ENCODE data around the gene PARVA. TPM values are rescaled to one million over a fixed set of nuclear protein-coding genes. Genes with fewer than 3 reads are reported as not detected.

The PARVA gene
- total RNA-seq, 1 donor from 2014 or later = 15.1 TPM

GRCh38 chr11:12439615-12440014 lies 62.2 kb downstream of the PARVA start:
- peaks cover 0 to 2% (median 0%) of the 10 kb centered on the region in 3 donors for H3K9me3 ChIP-seq (ENCODE audit: control insufficient read depth in 3 of 3, low read length in 3 of 3)
- no peak overlapping the region for H3K4me3 ChIP-seq (ENCODE audit: low read length in 3 of 3)
- peaks cover 3 to 4% (median 4%) of the 10 kb centered on the region in 3 donors for H3K4me1 ChIP-seq (ENCODE audit: control insufficient read depth in 3 of 3, insufficient read depth in 3 of 3, low read length in 3 of 3)
- H3K9ac ChIP-seq (ENCODE audit: low read depth in 1 of 3, low read length in 3 of 3) = no peak overlapping the region
- H3K36me3 ChIP-seq (ENCODE audit: control insufficient read depth in 3 of 3, insufficient read depth in 3 of 3, low read length in 3 of 3) = no peaks in the 10 kb centered on the region
- no peak overlapping the region for H3K27ac ChIP-seq (ENCODE audit: low read depth, low read length)
- no peaks in the 10 kb centered on the region for H3K27me3 ChIP-seq (ENCODE audit: control insufficient read depth in 3 of 3, insufficient read depth in 3 of 3, low read length in 3 of 3)

GRCh38 chr11:12440565-12440964 lies 63.2 kb downstream of the PARVA start:
- H3K4me3 ChIP-seq (ENCODE audit: low read length in 3 of 3) = no peak overlapping the region
- H3K9me3 ChIP-seq (ENCODE audit: control insufficient read depth in 3 of 3, low read length in 3 of 3) = peaks cover 0 to 2% (median 0%) of the 10 kb centered on the region in 3 donors
- no peaks in the 10 kb centered on the region for H3K36me3 ChIP-seq (ENCODE audit: control insufficient read depth in 3 of 3, insufficient read depth in 3 of 3, low read length in 3 of 3)
- H3K4me1 ChIP-seq (ENCODE audit: control insufficient read depth in 3 of 3, insufficient read depth in 3 of 3, low read length in 3 of 3) = peaks cover 0 to 4% (median 0%) of the 10 kb centered on the region in 3 donors
- no peak overlapping the region for H3K27ac ChIP-seq (ENCODE audit: low read depth, low read length)
- H3K9ac ChIP-seq (ENCODE audit: low read depth in 1 of 3, low read length in 3 of 3) = no peak overlapping the region
- H3K27me3 ChIP-seq (ENCODE audit: control insufficient read depth in 3 of 3, insufficient read depth in 3 of 3, low read length in 3 of 3) = no peaks in the 10 kb centered on the region

- H3K4me1 ChIP-seq (ENCODE audit: control insufficient read depth in 3 of 3, insufficient read depth in 3 of 3, low read length in 3 of 3) = peaks cover 0 to 4% (median 0%) of the 10 kb centered on the region in 3 donors
- H3K9me3 ChIP-seq (ENCODE audit: control insufficient read depth in 3 of 3, low read length in 3 of 3) = peaks cover 0 to 2% (median 0%) of the 10 kb centered on the region in 3 donors
- H3K36me3 ChIP-seq (ENCODE audit: control insufficient read depth in 3 of 3, insufficient read depth in 3 of 3, low read length in 3 of 3) = no peaks in the 10 kb centered on the region
- H3K27ac ChIP-seq (ENCODE audit: low read depth, low read length) = no peak overlapping the region
- H3K9ac ChIP-seq (ENCODE audit: low read depth in 1 of 3, low read length in 3 of 3) = no peak overlapping the region
- no peak overlapping the region for H3K4me3 ChIP-seq (ENCODE audit: low read length in 3 of 3)
- no peaks in the 10 kb centered on the region for H3K27me3 ChIP-seq (ENCODE audit: control insufficient read depth in 3 of 3, insufficient read depth in 3 of 3, low read length in 3 of 3)
Observed at GRCh38 chr11:12441231-12441861, 64.0 kb downstream of the PARVA start.

GRCh38 chr11:12444601-12445000 lies 67.2 kb downstream of the PARVA start:
- Histone ChIP-seq H3K9me3 (ENCODE audit: control insufficient read depth in 3 of 3, low read length in 3 of 3) (peaks cover 0 to 2% (median 0%) of the 10 kb centered on the region in 3 donors), H3K4me1 (ENCODE audit: control insufficient read depth in 3 of 3, insufficient read depth in 3 of 3, low read length in 3 of 3) (peaks cover 0 to 4% (median 2%) of the 10 kb centered on the region in 3 donors), H3K4me3 (ENCODE audit: low read length in 3 of 3) (no peak overlapping the region), H3K27me3 (ENCODE audit: control insufficient read depth in 3 of 3, insufficient read depth in 3 of 3, low read length in 3 of 3) (no peaks in the 10 kb centered on the region), H3K27ac (ENCODE audit: low read depth, low read length) (no peak overlapping the region), H3K36me3 (ENCODE audit: control insufficient read depth in 3 of 3, insufficient read depth in 3 of 3, low read length in 3 of 3) (no peaks in the 10 kb centered on the region), H3K9ac (ENCODE audit: low read depth in 1 of 3, low read length in 3 of 3) (no peak overlapping the region)

GRCh38 chr11:12445001-12445400 lies 67.6 kb downstream of the PARVA start:
- H3K27me3 ChIP-seq (ENCODE audit: control insufficient read depth in 3 of 3, insufficient read depth in 3 of 3, low read length in 3 of 3) = no peaks in the 10 kb centered on the region
- no peaks in the 10 kb centered on the region for H3K36me3 ChIP-seq (ENCODE audit: control insufficient read depth in 3 of 3, insufficient read depth in 3 of 3, low read length in 3 of 3)
- no peak overlapping the region for H3K4me3 ChIP-seq (ENCODE audit: low read length in 3 of 3)
- no peak overlapping the region for H3K27ac ChIP-seq (ENCODE audit: low read depth, low read length)
- H3K4me1 ChIP-seq (ENCODE audit: control insufficient read depth in 3 of 3, insufficient read depth in 3 of 3, low read length in 3 of 3) = peaks cover 0 to 4% (median 2%) of the 10 kb centered on the region in 3 donors
- peaks cover 0 to 2% (median 0%) of the 10 kb centered on the region in 3 donors for H3K9me3 ChIP-seq (ENCODE audit: control insufficient read depth in 3 of 3, low read length in 3 of 3)
- no peak overlapping the region for H3K9ac ChIP-seq (ENCODE audit: low read depth in 1 of 3, low read length in 3 of 3)

- no peaks in the 10 kb centered on the region for H3K36me3 ChIP-seq (ENCODE audit: control insufficient read depth in 3 of 3, insufficient read depth in 3 of 3, low read length in 3 of 3)
- no peak overlapping the region for H3K27ac ChIP-seq (ENCODE audit: low read depth, low read length)
- no peaks in the 10 kb centered on the region for H3K27me3 ChIP-seq (ENCODE audit: control insufficient read depth in 3 of 3, insufficient read depth in 3 of 3, low read length in 3 of 3)
- H3K9ac ChIP-seq (ENCODE audit: low read depth in 1 of 3, low read length in 3 of 3) = no peak overlapping the region
- peaks cover 0 to 3% (median 2%) of the 10 kb centered on the region in 3 donors for H3K4me1 ChIP-seq (ENCODE audit: control insufficient read depth in 3 of 3, insufficient read depth in 3 of 3, low read length in 3 of 3)
- H3K9me3 ChIP-seq (ENCODE audit: control insufficient read depth in 3 of 3, low read length in 3 of 3) = no peaks in the 10 kb centered on the region
- H3K4me3 ChIP-seq (ENCODE audit: low read length in 3 of 3) = no peak overlapping the region
Observed at GRCh38 chr11:12446863-12447262, 69.5 kb downstream of the PARVA start.

- H3K9me3 ChIP-seq (ENCODE audit: control insufficient read depth in 3 of 3, low read length in 3 of 3) = no peaks in the 10 kb centered on the region
- H3K27ac ChIP-seq (ENCODE audit: low read depth, low read length) = no peak overlapping the region
- H3K27me3 ChIP-seq (ENCODE audit: control insufficient read depth in 3 of 3, insufficient read depth in 3 of 3, low read length in 3 of 3) = no peaks in the 10 kb centered on the region
- no peaks in the 10 kb centered on the region for H3K36me3 ChIP-seq (ENCODE audit: control insufficient read depth in 3 of 3, insufficient read depth in 3 of 3, low read length in 3 of 3)
- no peak overlapping the region for H3K9ac ChIP-seq (ENCODE audit: low read depth in 1 of 3, low read length in 3 of 3)
- H3K4me3 ChIP-seq (ENCODE audit: low read length in 3 of 3) = no peak overlapping the region
- H3K4me1 ChIP-seq (ENCODE audit: control insufficient read depth in 3 of 3, insufficient read depth in 3 of 3, low read length in 3 of 3) = peaks cover 0 to 2% (median 0%) of the 10 kb centered on the region in 3 donors
Observed at GRCh38 chr11:12448131-12448939, 71.0 kb downstream of the PARVA start.

- no peak overlapping the region for H3K27ac ChIP-seq (ENCODE audit: low read depth, low read length)
- no peaks in the 10 kb centered on the region for H3K36me3 ChIP-seq (ENCODE audit: control insufficient read depth in 3 of 3, insufficient read depth in 3 of 3, low read length in 3 of 3)
- H3K9me3 ChIP-seq (ENCODE audit: control insufficient read depth in 3 of 3, low read length in 3 of 3) = no peaks in the 10 kb centered on the region
- H3K4me3 ChIP-seq (ENCODE audit: low read length in 3 of 3) = no peak overlapping the region
- peaks cover 0 to 2% (median 0%) of the 10 kb centered on the region in 3 donors for H3K4me1 ChIP-seq (ENCODE audit: control insufficient read depth in 3 of 3, insufficient read depth in 3 of 3, low read length in 3 of 3)
- H3K9ac ChIP-seq (ENCODE audit: low read depth in 1 of 3, low read length in 3 of 3) = no peak overlapping the region
- no peaks in the 10 kb centered on the region for H3K27me3 ChIP-seq (ENCODE audit: control insufficient read depth in 3 of 3, insufficient read depth in 3 of 3, low read length in 3 of 3)
Observed at GRCh38 chr11:12449961-12450715, 72.8 kb downstream of the PARVA start.

GRCh38 chr11:12451179-12451814 lies 73.9 kb downstream of the PARVA start:
- no peaks in the 10 kb centered on the region for H3K36me3 ChIP-seq (ENCODE audit: control insufficient read depth in 3 of 3, insufficient read depth in 3 of 3, low read length in 3 of 3)
- H3K27me3 ChIP-seq (ENCODE audit: control insufficient read depth in 3 of 3, insufficient read depth in 3 of 3, low read length in 3 of 3) = no peaks in the 10 kb centered on the region
- peaks cover 0 to 7% (median 6%) of the 10 kb centered on the region in 3 donors for H3K4me1 ChIP-seq (ENCODE audit: control insufficient read depth in 3 of 3, insufficient read depth in 3 of 3, low read length in 3 of 3)
- no peak overlapping the region for H3K9ac ChIP-seq (ENCODE audit: low read depth in 1 of 3, low read length in 3 of 3)
- H3K4me3 ChIP-seq (ENCODE audit: low read length in 3 of 3) = no peak overlapping the region
- H3K27ac ChIP-seq (ENCODE audit: low read depth, low read length) = no peak overlapping the region
- no peaks in the 10 kb centered on the region for H3K9me3 ChIP-seq (ENCODE audit: control insufficient read depth in 3 of 3, low read length in 3 of 3)

Measured in skeletal muscle tissue (tissue), 4 donors.